HS-5 (cell line): ENCODE data around the gene EDEM3.
"Not testable (repeated sequence)": the region's sequence is repeated elsewhere in the genome, so short reads cannot be mapped to it uniquely, and the experiment has no call there.

Source experiments
- DNase-seq: peaks from one replicate; pipeline ENCODE4 v3.0.0-alpha.2; 2012; ENCODE audit warnings: low read depth

Gene EDEM3

DNA sequence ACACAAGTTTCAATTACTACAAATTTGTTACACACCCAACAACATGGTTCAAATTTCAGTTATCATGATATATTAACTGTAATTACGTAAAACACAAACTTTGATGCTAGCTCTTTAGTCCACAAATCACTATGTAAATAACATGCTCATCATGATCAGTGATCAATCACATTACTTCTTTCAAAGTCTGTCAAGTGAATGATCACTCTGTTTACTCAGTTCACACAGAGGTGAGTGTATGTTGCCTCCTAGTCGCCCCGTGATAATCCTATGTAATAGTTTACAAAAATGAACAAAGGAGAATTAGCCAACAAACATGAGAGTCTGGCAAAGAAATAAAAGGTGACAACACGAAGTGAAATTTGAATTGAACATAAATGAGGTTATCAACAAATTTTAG lies 14.3 kb downstream of the EDEM3 start:
- DNase-seq = no peak

GRCh38 chr1:184739796-184740195 lies 14.9 kb downstream of the EDEM3 start:
- no peak for DNase-seq

DNA sequence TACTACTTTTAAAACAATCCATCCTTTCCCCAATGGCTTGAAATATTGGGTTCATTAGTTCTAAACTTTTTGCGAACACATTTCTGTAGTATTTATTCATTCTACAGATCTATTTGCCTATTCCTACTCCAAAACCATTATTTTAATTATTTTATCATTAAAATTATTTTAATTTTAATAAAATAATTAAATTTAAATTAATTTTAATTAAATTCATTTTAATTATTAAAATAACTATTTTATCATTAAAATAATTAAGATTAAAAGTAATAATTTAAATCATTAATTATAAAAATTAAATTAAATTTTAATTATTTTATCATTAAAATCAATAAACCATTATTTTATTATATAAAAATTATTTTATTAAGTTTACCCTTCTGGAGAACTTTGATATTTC lies 15.6 kb downstream of the EDEM3 start:
- DNase-seq = no peak

GRCh38 chr1:184734980-184735379 lies 19.7 kb downstream of the EDEM3 start:
- no peak for DNase-seq

GRCh38 chr1:184724843-184725242 lies 29.8 kb downstream of the EDEM3 start:
- no peak for DNase-seq

DNA sequence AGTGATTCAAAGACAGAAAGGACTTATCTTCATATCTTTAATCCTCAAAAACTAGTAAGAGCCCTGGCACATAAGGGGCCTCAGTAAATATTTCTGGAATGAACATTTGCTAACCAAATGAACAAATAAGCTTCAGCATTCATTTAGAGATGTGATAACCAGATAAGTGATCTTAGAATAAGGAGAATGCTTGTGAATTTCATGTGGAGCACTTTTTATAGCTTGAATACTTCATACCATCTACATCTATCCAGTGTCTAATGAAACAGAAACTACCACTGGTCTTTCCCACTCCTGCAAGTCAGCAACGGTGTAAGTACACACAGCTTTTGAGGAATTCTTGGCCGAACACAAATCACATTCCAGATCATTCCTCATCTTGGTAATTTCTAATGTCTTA lies 38.5 kb downstream of the EDEM3 start:
- DNase-seq = no peak

DNA sequence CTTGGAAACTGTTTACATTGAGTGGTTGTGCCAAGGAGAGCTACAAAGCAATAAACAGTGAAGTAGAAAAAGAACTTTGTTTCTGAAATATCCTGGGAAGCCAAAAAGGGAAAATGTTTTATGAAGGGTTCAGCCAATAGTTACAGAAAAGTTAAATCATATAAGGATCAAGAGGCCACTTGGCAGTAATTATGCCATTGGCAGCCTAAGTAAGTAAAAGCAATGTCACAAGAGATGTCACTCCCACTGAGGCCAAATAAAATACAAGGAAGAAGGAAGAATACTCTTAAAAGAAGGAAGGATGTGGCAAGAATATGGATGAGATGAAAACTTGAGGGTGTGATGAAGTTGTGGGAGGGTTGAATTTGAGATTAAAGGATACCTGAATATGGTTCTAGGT lies 45.2 kb downstream of the EDEM3 start:
- DNase-seq = no peak

- no peak for DNase-seq
These were observed 46.5 kb downstream of the EDEM3 start for GRCh38 chr1:184708084-184708676.

GRCh38 chr1:184705271-184705670 lies 49.4 kb downstream of the EDEM3 start:
- no peak for DNase-seq

- DNase-seq = no peak
These were observed 52.8 kb downstream of the EDEM3 start for GRCh38 chr1:184701816-184702215.

- no peak for DNase-seq
These were observed 55.7 kb downstream of the EDEM3 start for GRCh38 chr1:184698969-184699368.

DNA sequence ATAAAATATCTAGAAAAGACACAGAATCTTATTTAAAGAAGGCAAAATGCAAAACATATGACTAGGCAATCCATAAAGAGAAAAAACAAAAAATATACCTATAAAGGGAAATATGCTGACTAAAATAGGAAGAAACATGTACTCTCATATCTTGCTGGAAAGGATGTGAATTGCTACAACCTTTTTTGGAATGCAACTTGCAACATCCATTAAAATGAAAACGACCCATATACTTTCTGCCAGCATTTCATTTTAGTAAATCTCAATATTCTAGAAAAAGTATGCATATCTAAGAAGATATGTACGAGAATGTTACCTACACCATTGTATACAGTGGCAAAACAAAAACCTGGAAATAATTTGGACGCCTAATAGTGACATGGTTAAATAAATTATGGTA lies 56.6 kb downstream of the EDEM3 start:
- no peak for DNase-seq

- no peak for DNase-seq
These were observed 58.3 kb downstream of the EDEM3 start for GRCh38 chr1:184696403-184696802.

DNA sequence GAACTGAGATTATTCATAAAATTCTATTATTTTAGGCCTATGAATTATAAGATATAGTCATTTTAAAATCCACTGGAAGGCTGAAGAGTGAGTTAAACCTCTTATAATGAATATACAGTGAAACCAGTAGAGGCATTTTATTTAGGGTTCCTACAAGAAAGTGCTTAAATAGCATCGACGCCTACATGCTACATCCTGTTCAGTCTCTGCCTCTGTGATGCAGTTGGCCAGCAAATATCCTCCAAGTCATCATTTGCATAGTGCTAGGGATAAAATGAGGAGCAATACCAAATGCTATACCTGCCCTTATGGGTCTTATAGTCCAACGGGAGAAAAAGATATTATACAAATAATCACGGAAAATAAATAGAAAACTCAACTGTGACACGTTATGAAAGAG lies 59.6 kb downstream of the EDEM3 start:
- DNase-seq = no peak

GRCh38 chr1:184693011-184693410 lies 61.6 kb downstream of the EDEM3 start:
- no peak for DNase-seq

- peak; percentile 45 for DNase-seq
These were observed 62.8 kb downstream of the EDEM3 start for GRCh38 chr1:184691719-184692324.

DNA sequence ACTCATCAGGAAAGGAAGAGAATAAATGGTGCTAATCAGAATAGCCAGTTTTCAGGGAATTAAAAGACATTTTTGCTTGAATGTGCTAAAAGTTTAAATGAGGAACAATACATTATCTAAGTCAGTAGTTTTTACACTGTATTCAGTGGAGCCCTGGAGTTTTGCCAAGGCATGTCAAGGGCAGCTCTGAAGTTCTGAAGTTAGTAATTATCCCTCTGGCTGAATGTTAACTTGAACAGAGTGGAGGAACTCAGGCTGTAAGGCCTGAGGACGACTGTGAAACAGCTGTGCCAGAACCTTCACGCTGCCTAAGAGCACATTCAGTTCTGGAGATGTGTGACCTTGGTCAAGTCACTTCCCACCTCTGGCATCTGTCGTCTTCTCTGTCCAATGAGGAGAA lies 68.1 kb downstream of the EDEM3 start:
- no peak for DNase-seq

DNA sequence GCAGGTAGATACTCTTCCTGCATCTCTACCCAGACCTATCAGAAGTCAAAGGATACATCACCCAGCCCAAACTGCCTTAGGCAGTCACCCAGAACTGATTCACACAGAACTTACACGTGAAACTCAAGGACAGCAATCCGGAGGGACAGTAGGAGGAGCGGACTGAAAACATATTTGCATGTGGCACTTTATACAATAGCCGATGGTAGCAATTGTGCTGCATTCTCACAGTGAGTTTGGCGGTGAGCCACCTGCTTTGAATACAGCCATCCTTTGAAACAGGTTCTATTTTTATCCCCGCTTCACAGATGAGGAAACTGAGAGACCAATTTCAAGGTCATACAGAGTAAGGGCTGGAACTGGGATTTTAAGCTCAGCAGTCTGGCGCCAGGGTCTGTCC lies 69.5 kb downstream of the EDEM3 start:
- no peak for DNase-seq

- no peak for DNase-seq
These were observed 70.2 kb downstream of the EDEM3 start for GRCh38 chr1:184684285-184685074.

- no peak for DNase-seq
These were observed 71.7 kb downstream of the EDEM3 start for GRCh38 chr1:184682956-184683355.

DNA sequence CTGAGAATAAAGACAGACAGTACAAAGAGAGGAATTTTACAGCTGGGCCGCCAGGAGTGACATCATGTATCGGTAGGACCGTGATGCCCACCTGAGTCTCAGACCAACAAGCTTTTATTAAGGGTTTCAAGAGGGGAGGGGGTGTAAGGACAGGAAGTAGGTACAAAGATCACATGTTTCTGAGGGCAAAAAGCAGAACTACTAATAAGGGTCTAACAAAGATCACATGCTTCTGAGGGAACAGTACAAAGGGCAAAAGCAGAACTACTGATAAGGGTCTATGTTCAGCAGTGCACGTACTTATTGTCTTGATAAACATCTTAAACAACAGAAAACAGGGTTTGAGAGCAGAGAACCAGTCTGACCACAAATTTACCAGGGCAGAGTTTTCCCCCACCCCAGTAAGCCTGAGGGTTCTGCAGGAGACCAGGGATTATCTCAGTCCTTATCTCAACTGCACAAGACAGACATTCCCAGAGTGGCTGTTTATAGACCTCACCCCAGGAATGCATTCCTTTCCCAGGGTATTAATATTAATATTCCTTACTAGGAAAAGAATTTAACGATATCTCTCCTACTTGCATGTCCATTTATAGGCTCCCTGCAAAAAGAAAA lies 73.9 kb downstream of the EDEM3 start:
- not testable (repeated sequence) for DNase-seq

- not testable (repeated sequence) for DNase-seq
These were observed 75.2 kb downstream of the EDEM3 start for GRCh38 chr1:184679472-184679871.

GRCh38 chr1:184677344-184677743 lies 77.3 kb downstream of the EDEM3 start:
- no peak for DNase-seq
